Activated CD4-positive, alpha-beta T cell treated with anti-CD3 and anti-CD28 coated beads for 48 hours (primary cell): ENCODE measurements around the gene DAGLA.

Source experiments
- DNase-seq: peaks from one replicate; pipeline ENCODE4 v3.0.0-alpha.2; 2020

DAGLA gene

DNA sequence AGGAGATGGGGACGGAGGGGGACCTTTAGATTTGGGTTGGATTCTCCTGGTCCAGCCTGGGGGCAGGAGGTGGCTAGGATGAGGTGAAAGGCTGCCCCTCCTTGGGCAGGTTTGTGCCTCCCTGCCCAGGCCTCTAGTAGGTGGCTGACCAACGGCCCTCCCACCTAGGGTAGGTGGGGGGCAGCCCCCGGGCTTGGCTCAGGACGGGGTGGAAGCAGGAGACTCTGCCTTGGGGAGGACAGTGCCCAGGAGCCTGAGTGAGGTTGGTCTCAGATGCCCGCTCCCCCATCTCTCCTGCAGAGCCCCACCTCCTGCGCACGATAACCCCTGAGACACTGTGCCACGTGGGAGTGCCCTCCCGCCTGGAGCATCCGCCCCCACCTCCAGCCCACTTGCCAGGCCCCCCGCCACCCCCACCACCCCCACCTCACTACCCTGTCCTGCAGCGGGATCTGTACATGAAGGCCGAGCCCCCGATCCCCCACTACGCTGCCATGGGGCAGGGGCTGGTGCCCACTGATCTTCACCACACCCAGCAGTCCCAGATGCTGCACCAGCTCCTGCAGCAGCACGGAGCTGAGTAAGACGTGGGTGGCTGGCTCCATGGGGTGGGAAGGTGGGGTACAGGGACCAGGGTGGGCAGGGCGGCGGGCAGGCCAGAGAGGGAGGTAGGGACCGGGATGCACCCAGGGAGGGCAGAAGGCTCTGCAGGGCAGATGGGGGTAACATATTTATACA lies 89.9 kb downstream of the DAGLA start:
- DNase-seq, result no peak

DNA sequence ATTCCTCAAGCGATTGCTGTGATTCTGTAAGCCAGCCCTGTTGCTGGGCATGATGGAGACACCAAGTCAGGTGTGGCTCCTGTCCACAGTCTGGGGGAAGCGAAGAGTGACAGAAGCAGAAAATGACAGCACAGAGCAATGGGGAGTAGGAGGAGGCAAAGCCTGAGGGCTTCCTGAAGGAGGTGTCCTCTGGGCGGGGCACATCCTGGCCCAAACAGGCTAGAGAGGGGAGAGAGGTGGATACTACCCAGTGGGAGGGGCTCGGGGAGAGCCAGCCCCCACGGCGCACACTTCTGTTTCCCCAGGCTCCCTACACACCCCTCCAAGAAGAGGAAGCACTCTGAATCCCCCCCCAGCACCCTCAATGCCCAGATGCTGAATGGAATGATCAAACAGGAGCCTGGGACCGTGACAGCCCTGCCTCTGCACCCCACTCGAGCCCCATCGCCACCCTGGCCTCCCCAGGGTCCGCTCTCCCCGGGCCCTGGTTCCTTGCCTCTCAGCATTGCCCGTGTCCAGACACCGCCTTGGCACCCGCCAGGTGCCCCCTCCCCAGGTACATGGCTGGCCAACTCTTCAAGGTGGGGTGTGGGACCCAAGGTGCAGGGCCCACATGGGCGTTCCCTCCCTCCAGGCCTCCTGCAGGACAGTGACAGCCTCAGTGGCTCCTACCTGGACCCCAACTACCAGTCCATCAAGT lies 91.2 kb downstream of the DAGLA start:
- no peak for DNase-seq

GRCh38 chr11:61771985-61772455 lies 91.8 kb downstream of the DAGLA start:
- DNase-seq, result no peak

DNA sequence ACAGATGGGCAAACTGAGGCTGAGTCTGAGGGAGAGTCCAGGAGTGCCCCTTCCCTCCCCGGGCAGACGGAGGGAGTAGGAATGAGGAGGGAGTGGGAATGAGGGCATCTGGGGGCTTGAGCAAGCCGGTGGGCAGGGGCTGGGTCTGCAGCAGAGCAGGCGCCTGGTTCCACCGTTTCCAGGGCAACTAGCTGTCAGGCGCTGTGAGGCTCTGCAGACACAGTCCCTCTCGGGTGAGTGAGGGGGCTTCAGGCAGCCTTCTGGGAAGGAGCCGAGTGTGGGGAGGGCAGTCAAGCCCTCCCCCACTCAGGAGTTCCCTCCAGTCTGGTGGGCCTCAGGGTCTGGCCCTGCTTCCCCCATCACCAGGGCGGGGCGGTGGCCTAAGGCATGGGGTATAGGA lies 93.2 kb downstream of the DAGLA start:
- DNase-seq, result no peak

- DNase-seq, result no peak
Measured at GRCh38 chr11:61773809-61774208, 93.6 kb downstream of the DAGLA start.

DNA sequence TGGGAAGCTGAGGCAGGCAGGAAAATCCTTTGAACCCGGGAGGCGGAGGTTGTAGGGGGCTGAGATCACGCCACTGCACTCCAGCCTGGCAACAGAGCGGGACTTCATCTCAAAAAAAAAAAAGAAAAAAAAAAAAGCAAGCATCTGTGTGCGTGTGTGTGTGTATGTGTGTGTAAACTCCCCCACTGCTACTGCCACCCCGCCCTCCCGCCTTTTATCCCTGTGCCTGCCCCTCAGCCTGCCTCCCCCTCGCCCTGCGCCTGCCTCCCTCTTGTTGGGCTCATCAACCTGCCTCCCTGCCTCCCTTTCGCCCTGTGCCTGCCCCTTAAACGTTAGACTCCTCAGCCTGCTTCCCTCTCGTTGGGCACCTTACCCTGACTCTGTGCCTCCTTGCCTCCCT lies 94.2 kb downstream of the DAGLA start:
- DNase-seq, result no peak

DNA sequence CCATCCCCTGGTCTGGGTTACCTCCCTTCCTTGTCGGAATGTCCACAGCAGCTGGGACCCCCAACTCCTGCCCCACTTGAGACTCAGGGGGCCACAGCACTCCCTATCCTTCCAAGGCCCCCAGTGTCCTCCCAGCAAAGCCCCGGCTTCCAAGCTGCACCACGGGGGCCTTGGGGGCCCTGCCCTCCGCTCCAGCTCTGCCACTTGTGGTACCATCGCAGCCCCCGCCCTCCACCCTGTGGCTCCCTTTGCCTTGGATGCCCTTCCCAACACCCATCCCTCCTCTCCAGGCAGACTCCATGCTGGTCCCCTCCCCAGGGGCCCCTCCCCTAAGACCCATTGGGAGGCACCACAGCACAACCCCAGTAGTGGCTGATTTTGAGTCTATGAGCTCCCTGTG lies 94.9 kb downstream of the DAGLA start:
- no peak for DNase-seq

DNA sequence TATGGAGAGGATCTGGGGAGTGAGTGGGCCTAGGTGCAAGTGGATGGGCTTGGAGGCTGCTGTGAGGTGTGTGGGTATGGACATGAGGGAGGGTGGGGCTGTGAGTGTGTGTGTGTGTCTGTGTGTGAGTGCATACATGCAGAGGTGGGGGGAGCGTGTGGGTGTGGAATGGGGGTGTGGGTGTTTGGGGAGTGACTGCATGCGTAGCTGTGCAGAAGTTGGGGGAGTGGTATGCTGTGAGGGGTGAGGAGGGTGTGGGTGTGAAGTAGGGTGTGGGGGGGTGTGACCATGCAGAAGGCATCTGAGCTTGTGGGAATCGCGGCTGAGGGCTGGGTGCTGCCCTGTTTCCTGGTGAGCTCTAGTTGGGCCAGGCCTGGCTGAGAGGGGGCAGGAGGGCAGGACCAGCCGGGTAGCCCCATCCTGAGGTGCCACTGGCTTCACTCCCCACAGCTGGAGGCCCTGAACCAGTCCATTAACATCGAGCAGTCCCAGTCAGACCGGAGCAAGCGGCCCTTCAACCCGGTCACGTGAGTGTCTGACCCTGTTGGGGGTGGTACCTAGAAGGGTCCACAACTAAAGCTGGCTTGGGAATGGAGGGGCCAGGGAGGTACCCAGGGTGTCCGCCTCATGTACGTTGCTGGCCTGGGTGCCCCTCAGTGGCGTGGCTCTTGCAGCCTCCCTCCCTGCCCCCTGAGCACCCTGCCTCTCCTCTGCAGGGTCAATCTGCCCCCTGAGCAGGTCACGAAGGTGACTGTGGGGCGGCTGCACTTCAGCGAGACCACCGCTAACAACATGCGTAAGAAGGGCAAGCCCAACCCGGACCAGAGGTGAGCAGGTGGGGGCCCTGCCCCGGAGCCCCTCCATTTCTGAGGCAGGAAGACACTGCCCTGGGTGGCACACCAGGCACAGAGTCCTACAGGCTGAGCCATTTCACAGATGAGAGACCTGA lies 95.7 kb downstream of the DAGLA start:
- no peak for DNase-seq

- peak; percentile 85 for DNase-seq
Measured at GRCh38 chr11:61776561-61777075, 96.4 kb downstream of the DAGLA start.

GRCh38 chr11:61777234-61778090 lies 97.3 kb downstream of the DAGLA start:
- DNase-seq, result peak; percentile 68

- no peak for DNase-seq
Measured at GRCh38 chr11:61778357-61778886, 98.2 kb downstream of the DAGLA start.

- DNase-seq, result no peak
Measured at GRCh38 chr11:61778920-61779650, 98.9 kb downstream of the DAGLA start.

DNA sequence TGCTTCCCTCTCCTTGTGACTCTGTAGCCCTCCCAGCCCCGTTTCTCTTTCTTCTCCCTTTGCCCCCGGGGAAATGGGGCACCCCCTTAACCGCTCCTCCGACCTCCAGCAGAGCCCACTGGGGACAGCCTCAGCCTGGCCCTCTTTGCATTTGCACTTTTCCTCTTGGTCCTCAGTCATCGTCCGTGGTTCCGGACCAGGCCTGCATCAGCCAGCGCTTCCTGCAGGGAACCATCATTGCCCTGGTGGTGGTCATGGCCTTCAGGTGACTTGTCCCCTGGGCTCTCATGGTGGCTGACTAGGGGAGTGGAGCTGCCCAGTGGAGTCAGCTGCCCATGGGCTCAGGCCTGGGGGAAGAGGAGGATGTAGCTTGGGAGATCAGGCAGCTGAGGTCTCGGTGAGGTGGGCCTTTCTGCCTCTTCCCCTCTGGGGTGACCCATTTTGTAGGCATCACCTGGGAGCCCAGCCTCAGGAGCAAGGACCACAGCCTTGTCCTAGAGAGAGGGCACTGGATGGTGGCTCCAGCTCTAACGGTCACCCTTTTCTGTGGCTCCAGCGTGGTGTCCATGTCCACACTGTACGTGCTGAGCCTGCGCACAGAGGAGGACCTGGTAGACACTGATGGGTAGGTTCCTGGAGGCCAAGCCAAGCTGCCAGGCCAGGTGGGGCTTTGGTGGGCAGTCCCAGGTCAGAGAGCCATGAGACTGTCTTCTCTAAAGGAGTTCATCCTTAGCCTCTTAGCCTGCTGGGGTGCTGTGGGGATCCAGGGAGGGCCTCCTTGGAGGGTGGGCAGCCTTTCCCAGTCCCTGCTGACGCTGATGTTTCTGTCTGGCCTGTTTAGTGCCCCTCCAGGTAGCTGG lies 99.7 kb downstream of the DAGLA start:
- DNase-seq, result no peak

- DNase-seq, result no peak
Measured at GRCh38 chr11:61780581-61781162, 100.5 kb downstream of the DAGLA start.

DNA sequence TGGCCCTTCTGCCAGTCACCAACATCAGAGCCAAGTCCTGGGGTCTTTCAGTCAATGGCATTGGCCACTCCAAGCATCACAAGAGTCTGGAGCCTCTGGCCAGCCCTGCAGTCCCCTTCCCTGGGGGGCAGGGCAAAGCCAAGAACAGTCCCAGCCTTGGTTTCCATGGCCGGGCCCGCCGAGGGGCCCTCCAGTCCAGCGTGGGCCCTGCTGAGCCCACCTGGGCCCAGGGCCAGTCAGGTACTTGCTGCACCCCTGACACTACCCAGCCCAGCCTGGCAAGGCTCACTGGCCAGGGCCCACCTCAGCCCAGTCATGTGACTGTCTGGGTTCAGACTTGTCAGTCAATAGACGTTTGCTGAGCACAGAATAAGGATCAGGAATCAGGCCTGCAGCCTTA lies 101.4 kb downstream of the DAGLA start:
- DNase-seq, result no peak

DNA sequence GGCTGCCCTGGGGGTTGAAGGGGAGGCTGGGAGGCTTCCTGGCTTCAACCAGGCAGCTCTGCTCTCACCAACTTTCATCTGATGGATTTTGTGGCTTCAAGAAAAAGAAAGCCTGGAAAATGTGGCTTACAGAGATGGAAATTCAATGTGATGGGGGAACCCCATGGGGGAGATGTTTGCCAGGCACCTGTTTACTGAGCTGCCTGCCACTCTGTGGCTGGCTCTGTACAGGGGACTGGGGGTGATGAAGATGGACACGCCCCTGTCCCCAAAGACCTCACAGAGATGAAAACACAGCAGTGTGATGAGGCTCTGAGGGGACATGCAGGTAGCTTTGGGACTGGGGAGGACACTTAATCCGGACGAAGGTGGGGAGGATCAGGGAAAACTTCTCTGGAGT lies 102.1 kb downstream of the DAGLA start:
- no peak for DNase-seq

- no peak for DNase-seq
Measured at GRCh38 chr11:61782841-61783240, 102.7 kb downstream of the DAGLA start.

GRCh38 chr11:61783717-61784505 lies 103.7 kb downstream of the DAGLA start:
- DNase-seq, result no peak

DNA sequence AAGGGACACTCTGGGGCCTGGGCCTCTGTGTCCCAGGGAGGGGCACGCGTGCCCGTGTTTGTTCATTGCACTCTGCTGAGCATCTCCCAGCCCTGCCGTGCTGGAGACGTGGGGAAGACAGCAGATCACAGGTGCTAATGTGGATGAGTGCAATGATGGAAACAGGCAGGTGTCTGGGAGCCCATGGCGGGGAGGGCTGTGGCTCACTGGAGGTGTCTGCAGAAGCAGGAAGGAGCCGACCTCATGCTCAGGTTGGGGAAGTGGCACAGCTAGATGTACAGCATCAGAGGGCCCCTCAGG lies 104.3 kb downstream of the DAGLA start:
- DNase-seq, result no peak
